Uterus (tissue), 2 donors: Measurements from ENCODE around the gene OR9K2.

Source experiments
- POLR2A ChIP-seq, 2 donors: fragments of 450-650 bp; IDR thresholded peaks; one replicate each; pipeline ENCODE4 v1.6.1; 2016; ENCODE audit warnings: antibody characterized with exemption in 2 of 2, mild to moderate bottlenecking in 1 of 2, moderate library complexity in 1 of 2
- TF ChIP-seq, protein P1 (sequence below), 4 experiments: fragments of 200-600 bp in 2 of 4; fragments of 450-650 bp in 2 of 4; sonication (generic) in 2 of 4; IDR thresholded peaks; one replicate each; pipeline ENCODE4 v1.5.1; 2016 to 2019; ENCODE audit warnings: antibody characterized with exemption in 4 of 4, mild to moderate bottlenecking in 2 of 4, moderate library complexity in 1 of 4

DNA sequence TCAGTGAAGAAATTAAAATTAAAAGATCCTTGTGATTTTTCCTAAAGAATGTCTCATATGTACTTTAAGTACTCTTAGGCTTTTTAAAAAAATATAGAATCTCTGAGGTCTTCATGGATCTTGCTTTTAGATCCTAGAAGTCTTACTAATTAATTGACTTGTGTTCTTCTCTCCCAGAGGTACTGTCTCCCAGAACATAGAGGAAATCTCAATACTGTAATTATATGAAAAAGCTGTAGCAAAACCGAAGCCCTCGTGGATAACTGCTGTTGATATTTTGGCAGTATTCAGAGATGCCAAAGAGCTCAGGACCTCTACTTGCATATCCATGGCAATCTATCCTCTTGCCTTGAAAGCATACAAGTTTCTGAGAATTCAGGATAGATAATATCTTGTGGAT, at the start of gene OR9K2:
- TF ChIP-seq, protein P1, sequence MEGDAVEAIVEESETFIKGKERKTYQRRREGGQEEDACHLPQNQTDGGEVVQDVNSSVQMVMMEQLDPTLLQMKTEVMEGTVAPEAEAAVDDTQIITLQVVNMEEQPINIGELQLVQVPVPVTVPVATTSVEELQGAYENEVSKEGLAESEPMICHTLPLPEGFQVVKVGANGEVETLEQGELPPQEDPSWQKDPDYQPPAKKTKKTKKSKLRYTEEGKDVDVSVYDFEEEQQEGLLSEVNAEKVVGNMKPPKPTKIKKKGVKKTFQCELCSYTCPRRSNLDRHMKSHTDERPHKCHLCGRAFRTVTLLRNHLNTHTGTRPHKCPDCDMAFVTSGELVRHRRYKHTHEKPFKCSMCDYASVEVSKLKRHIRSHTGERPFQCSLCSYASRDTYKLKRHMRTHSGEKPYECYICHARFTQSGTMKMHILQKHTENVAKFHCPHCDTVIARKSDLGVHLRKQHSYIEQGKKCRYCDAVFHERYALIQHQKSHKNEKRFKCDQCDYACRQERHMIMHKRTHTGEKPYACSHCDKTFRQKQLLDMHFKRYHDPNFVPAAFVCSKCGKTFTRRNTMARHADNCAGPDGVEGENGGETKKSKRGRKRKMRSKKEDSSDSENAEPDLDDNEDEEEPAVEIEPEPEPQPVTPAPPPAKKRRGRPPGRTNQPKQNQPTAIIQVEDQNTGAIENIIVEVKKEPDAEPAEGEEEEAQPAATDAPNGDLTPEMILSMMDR (IDR thresholded peaks at IDR 0.05): no peak
- TF ChIP-seq POLR2A (IDR thresholded peaks at IDR 0.05): no peak
